IPS DF 4.7 (cell line): ENCODE data around the gene ESAM.
A peak's percentile ranks its signal among the peaks of the same experiment; 100 is the strongest.

ENCODE experiments used
- DNase-seq: peaks from one replicate; pipeline ENCODE4 v3.0.0-alpha.2; 2013; ENCODE audit warnings: low spot score; ENCODE audit errors: extremely low read depth

The ESAM gene

GRCh38 chr11:124753205-124753604 is 8.9 kb downstream of the ESAM start:
- no peak for DNase-seq

- no peak for DNase-seq
Observed at GRCh38 chr11:124752471-124753102, 9.5 kb downstream of the ESAM start.

- DNase-seq: no peak
Observed at GRCh38 chr11:124751741-124752470, 10.2 kb downstream of the ESAM start, which contains the start of gene VSIG2. VSIG2 (minus strand) TSS chr11:124752255; CDS start chr11:124752137, 118 bp downstream.

GRCh38 chr11:124751391-124751740 is 10.7 kb downstream of the ESAM start:
- DNase-seq: no peak

- no peak for DNase-seq
Observed at GRCh38 chr11:124749912-124750311, 12.2 kb downstream of the ESAM start.

- DNase-seq: no peak
Observed at GRCh38 chr11:124748481-124749343, 13.4 kb downstream of the ESAM start.

- no peak for DNase-seq
Observed at GRCh38 chr11:124748100-124748418, 14.0 kb downstream of the ESAM start.

- DNase-seq: no peak
Observed at GRCh38 chr11:124747406-124748099, 14.5 kb downstream of the ESAM start.

GRCh38 chr11:124746621-124747243 is 15.4 kb downstream of the ESAM start:
- DNase-seq: no peak

- DNase-seq: no peak
Observed at GRCh38 chr11:124745835-124746620, 16.1 kb downstream of the ESAM start.

GRCh38 chr11:124745270-124745834 is 16.7 kb downstream of the ESAM start:
- DNase-seq: no peak

- no peak for DNase-seq
Observed at GRCh38 chr11:124743050-124743449, 19.0 kb downstream of the ESAM start.

- DNase-seq: no peak
Observed at GRCh38 chr11:124742555-124742954, 19.5 kb downstream of the ESAM start.

- no peak for DNase-seq
Observed at GRCh38 chr11:124740277-124740882, 21.7 kb downstream of the ESAM start.

GRCh38 chr11:124739479-124740276 is 22.4 kb downstream of the ESAM start, which contains the start of gene NRGN:
NRGN (plus strand) TSS chr11:124739942; CDS start chr11:124740085, 143 bp downstream.
- DNase-seq: peak; percentile 72

- no peak for DNase-seq
Observed at GRCh38 chr11:124738713-124739478, 23.2 kb downstream of the ESAM start.

- no peak for DNase-seq
Observed at GRCh38 chr11:124737638-124738305, 24.3 kb downstream of the ESAM start.
